GM12872 (cell line): Measurements from ENCODE around the gene AP3S1.

Experiments
- TF ChIP-seq, protein P1 (sequence below): IDR thresholded peaks from 3 replicates; pipeline ENCODE4 v1.5.1; 2011; ENCODE audit warnings: low read depth, mild to moderate bottlenecking, low read length, moderate library complexity; ENCODE audit not compliant: insufficient read depth

Gene AP3S1

DNA sequence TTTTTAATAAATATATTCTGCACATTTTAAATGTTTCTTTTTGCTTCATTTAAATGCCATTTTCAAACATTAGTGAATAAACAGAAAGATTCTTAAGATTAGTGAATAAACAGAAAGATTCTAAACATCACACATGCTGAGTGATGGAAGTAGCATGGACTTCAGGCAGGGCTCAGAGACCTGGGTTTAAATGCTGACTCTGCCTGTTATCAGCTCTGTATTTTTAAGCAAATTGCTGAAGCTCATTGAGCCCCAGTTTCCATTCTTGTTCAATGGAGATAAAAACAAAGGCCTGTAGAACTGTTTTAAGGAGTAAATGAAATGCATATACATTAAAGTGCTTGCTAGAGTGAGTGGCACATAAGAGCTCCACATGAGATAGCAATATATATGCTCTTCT is 112.4 kb downstream of the AP3S1 start:
- TF ChIP-seq, protein P1, sequence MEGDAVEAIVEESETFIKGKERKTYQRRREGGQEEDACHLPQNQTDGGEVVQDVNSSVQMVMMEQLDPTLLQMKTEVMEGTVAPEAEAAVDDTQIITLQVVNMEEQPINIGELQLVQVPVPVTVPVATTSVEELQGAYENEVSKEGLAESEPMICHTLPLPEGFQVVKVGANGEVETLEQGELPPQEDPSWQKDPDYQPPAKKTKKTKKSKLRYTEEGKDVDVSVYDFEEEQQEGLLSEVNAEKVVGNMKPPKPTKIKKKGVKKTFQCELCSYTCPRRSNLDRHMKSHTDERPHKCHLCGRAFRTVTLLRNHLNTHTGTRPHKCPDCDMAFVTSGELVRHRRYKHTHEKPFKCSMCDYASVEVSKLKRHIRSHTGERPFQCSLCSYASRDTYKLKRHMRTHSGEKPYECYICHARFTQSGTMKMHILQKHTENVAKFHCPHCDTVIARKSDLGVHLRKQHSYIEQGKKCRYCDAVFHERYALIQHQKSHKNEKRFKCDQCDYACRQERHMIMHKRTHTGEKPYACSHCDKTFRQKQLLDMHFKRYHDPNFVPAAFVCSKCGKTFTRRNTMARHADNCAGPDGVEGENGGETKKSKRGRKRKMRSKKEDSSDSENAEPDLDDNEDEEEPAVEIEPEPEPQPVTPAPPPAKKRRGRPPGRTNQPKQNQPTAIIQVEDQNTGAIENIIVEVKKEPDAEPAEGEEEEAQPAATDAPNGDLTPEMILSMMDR = no peak

DNA sequence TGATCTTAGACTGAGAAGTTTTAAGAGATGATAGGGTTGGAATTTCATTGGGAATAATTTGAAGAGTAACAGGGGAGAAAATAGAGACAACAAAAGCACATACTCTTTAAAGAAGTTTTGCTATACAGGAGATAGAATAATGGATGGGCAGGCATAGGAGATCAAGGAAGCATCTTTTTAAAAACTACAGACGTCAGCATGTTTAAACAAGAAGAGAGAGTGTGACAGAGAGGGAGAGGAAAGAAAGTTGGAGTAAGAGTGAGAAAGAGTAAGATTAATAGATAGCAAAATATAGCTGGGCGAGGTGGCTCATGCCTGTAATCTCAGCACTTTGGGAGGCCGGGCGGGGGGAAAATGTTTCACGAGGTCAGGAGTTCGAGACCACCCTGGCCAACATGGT is 115.2 kb downstream of the AP3S1 start:
- TF ChIP-seq, protein P1 = no peak

DNA sequence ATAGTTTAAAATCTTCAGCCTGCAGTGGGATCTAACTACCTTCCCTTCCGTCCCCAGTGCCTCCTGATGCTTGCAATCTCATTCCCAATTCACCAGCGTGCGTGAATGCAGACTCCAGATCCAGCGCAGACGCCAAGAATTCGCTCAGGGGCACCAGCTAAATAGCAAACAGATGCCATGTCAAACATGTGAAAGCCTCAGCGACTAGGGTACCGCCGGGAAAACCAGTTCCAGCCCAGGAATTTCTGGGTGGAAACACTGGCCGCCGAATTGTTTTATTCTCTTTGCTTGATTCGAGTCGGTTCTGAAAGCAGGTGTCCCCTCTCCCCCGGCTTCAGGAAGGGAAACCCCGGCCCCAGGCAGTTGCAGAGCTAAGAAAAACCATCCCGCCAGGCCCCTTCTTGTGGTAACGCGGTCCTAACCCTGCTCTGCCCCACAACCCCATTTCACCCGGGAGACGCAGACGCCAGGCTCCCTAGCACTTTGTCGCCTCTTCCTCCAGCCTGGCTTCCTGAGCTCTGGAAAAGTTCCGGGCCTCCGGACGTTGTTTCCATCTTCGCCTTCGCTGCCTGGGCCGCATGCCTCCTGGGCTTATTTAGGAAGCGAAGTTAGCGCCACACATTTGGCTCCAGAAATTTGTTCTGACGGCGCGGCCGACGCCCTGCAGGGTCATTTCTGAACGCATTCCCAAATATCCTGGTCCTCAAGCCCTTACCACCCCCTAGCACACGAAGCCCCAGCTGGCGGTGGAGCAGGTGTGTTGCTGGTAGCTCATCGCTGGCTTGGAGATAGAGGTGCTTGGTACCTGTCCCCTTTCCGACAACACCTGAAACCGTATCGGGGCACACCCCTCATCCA is 119.9 kb downstream of the AP3S1 start:
- TF ChIP-seq, protein P1 = no peak

DNA sequence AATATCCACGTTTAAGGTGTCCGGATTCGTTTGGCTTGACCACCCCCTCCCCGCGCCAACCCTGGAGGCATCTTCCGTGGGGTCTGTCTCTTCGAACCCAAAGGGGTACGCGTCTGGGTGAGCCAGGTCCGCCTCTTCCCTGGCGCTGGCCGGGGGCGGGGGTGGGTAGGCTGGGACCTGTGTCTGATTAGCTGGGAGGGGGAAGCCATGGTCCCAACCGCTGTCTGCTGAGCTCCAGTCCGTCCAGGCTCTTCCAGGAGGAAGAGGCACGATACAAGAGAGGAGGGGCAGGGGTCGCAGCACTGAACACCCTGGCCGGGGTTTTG is 120.5 kb downstream of the AP3S1 start, which contains the start of gene LVRN:
Gene LVRN, plus strand, starts transcription at position 237 of the 326 bp plus-strand sequence. CDS start 143 bp downstream, outside the sequence.
- TF ChIP-seq, protein P1 = no peak

DNA sequence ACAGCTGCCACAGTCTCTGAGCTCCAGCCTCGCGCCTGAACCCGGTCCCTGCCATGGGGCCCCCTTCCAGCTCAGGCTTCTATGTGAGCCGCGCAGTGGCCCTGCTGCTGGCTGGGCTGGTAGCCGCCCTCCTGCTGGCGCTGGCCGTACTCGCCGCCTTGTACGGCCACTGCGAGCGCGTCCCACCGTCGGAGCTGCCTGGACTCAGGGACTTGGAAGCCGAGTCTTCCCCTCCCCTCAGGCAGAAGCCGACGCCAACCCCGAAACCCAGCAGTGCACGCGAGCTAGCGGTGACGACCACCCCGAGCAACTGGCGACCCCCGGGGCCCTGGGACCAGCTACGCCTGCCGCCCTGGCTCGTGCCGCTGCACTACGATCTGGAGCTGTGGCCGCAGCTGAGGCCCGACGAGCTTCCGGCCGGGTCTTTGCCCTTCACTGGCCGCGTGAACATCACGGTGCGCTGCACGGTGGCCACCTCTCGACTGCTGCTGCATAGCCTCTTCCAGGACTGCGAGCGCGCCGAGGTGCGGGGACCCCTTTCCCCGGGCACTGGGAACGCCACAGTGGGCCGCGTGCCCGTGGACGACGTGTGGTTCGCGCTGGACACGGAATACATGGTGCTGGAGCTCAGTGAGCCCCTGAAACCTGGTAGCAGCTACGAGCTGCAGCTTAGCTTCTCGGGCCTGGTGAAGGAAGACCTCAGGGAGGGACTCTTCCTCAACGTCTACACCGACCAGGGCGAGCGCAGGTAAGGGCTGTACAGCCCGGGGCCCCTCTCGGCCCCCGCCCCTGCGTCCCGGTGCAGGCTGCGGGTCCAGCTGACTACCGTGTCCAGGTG is 121.0 kb downstream of the AP3S1 start:
- TF ChIP-seq, protein P1 = no peak

DNA sequence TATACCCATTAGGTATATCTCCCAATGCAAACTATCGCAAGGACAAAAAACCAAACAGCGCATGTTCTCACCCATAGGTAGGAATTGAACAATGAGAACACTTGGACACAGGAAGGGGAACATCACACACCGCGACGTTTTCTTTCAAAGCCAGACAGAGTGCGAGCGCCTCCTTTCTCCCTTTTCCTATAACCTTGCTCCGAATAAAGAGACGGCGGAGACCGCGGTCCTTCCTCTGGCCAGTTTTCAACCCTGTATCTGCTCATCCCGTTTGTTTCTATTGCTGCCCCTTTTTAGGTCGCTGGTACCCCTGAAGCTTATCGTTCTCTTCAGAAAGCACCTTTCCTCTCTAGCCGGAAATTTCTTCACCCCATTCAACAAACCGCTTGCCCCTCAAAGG is 121.8 kb downstream of the AP3S1 start:
- TF ChIP-seq, protein P1 = no peak
